B cell (primary cell): ENCODE data around the gene ELFN1.

ENCODE experiments used
- CTCF ChIP-seq: fragments of 200-600 bp; IDR thresholded peaks from one replicate; pipeline ENCODE4 v1.8.0; 2022; ENCODE audit warnings: antibody characterized with exemption, mild to moderate bottlenecking
- EZH2 ChIP-seq: IDR thresholded peaks from 2 replicates; pipeline ENCODE4 v1.6.1; 2012; ENCODE audit warnings: borderline replicate concordance, low read depth, mild to moderate bottlenecking, moderate library complexity, low read length; ENCODE audit not compliant: insufficient read depth, poor library complexity, severe bottlenecking

GRCh38 chr7:1639071-1639470, 31.0 kb upstream of the ELFN1 start:
- TF ChIP-seq CTCF: no peak
- TF ChIP-seq EZH2: no peak
